Activated CD8-positive, alpha-beta memory T cell treated with anti-CD3 and anti-CD28 coated beads for 24 hours (primary cell): ENCODE measurements around the gene IL10RB.
A peak's percentile ranks its signal among the peaks of the same experiment; 100 is the strongest.

ENCODE experiments used
- DNase-seq: peaks from one replicate; pipeline ENCODE4 v3.0.0-alpha.2; 2020

IL10RB gene

DNA sequence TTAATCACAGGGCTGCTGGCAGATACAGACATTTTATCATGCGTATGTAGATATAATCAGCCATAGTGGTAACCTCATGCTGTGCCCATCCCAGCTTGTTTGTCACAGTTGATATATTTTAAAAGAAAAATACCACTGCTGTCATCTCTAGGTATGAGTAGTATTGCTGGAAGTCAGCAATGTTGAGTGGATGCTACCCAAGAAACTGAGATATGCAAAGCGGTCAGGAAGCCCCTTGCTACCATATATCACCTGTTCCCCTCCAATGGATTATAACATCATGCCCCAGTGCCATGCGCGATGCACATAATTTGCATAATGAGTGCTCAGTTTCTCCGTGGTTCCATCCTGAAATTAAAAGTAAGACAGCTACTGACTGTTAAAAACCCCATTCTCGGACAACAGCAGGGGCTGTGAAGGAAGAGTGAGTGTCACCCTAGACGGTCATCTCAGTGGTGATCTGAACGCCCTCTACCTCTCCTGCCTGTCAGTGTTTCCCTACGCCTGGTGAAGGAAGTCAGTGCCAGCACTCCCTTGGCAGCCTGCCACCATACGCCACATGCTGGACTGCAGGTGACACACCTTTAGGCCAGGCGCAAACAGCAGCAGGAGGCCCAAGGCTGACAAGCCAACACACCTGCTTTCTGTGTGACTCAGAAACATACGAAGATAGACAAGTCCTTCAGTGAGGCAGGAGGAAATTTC lies 2.7 kb downstream of the IL10RB start:
- DNase-seq = no peak

DNA sequence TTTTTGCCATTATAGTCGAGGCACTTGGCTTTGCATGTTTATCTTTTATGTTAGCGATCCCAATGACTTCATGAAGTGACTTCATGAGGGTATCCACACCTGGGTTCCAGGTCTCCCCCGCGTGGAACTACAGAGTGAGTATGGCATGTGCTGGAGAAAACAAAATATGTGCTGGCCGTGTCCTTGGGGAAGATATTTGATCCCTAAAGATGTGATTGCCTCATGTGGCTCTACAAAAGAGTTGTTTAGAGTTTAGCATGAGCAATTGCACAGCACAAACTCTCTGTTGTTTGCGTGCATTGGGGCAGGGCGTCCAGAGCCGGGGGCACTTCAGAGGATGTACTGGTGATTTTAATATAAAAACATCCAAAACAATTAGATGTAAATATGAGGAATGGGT lies 4.8 kb downstream of the IL10RB start:
- no peak for DNase-seq

DNA sequence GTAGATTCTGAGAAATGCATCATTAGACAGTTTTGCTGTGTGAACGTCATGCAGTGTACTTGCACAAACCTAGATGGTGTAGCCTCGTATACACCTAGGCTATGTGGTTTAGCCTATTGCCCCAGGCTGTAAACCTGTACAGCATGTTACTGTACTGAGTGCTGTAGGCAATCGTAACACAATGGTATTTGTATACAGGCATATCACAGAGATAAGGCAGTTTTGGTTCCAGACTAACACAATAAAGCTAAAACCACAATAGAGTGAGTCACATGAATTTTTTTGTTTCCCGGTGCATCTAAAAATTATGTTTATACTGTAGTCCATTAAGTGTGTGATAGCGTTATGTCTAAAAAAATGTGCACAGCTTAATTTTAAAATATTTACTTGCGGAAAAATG lies 6.9 kb downstream of the IL10RB start:
- no peak for DNase-seq

DNA sequence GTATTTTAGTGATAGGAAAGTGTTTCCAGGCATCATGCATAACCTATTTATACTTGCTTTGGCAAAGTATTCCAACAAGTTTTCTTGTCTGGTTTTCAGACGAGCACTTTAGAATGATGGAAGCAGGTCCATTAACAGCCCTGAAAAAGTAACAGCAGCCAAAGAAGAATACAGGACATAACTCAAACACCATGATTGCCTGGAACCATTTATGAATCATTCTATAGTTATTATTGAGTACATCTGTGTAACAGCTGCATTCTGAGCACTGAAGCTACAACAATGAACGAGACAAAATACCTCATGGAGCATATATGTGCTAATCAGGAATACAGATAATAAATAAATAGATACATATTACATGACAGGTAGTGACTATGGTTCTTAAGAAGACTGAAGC lies 12.6 kb downstream of the IL10RB start:
- DNase-seq = no peak

DNA sequence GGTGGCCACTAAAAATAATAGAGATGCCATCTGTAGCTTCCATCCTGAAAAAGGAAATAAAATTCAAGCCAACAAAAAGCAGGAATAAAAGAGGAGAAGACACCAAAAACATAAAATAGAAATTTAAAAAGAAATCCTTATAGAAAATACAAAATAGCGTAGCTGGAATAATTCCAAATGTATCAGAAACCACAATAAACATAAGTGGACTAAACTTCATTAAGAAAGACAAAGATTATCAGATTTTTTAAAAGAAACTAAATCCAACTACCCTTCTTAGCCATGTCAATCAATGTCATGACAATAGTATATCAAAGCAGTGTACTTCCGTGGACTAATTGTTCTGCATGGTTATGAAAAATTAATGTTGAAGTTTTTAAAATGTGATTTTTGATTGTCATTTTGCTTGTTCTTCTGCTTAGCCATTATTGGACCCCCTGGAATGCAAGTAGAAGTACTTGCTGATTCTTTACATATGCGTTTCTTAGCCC lies 13.2 kb downstream of the IL10RB start:
- DNase-seq = no peak

DNA sequence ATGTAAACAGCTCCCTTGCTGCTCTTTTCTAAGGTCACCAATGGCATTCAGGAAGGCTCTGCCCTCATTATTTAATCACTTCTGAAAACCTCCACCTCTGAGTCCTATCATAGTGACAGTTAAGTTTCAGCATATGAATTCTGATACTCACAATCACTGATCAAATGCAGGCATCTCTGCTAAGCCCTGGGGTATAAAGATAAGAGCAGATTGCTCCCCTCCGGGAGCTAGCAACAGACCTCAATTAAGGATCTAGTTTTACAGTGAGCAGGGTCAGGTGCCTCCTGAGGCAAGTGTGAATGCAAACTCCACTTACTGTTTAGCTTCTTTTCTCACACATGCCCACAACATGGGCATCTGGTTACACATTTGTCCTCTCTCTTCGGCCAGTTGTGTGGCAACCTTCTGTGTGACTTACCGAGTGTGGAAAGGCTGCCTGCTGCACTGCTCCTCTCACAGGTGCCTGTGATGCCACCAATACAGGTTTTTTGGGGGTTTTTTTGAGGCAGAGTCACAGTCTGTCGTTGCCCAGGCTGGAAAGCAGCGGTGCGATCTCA lies 15.0 kb downstream of the IL10RB start:
- DNase-seq = no peak

DNA sequence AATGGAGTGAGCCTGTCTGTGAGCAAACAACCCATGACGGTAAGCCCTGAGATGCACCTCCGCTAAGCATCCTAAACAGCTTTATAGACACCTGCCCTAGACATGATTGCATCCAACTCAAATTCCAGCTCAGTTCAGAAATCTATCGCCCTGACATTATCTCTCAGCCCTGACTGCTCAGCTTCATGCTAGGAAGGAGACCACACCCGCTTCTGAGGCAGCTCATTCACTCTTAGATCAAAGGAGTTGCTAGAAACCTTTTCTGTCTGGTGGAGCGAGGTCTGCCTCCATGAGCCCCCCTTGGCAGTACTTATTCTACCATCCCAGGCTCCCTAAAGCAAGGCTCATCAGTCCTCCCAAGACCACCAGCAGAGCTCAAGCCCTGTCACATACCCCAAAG lies 17.0 kb downstream of the IL10RB start:
- DNase-seq = no peak

DNA sequence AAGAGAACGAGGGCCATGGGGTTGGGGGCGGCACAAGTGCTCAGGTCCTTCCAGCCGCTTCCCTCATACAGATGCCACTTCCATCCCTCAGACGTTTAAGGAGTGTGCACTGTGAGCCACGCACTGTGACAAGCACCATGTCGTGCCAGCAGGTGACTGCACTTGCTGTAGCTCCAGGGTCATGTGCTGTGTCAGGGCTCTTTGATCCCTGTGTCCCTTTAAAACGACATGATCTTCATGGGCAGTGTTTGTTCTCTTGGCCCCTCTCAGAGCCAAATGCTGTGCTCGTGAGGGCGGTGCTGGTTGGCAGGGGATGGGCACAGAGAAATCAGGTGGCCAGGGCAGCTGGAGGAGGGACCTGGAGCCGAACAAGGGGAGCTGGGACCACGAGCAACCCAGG lies 19.9 kb downstream of the IL10RB start:
- DNase-seq = no peak

DNA sequence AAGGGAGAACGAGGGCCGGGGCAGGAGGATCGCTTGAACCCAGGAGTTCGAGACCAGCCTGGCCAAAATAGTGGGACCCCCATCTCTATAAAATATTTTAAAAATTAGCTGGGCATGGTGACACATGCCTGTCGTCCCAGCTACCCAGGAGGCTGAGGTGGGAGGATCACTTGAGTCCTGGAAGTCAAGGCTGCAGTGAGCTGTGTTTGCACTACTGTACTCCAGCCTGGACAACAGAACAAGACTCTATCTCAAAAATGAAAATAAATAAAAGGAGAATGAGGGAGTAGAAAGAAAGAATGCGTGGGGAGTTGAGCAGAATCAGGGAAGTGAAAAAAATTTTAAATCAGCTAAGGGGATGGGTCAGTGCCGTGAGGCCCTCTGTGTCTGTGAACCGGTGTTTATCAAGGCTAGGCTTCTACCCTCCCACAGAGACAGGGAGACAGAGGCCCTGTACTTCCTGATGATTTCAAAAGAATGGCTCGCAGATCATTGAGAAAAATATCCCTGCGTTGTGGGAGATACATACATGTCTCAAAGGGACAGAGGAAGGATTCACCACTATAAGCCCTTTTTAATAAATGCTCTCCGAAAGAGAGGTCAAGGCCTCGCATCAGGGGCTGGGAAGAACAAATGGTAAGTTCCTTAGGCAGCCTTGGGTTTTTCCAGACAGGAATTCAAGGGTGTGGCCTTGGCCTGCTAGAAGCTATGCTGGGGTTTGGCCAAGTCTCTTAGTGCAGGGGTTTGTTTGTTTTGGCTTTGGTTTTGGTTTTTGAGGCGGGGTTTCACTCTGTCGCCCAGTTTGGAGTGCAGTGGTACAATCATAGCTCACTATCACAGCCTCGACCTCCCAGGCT lies 20.7 kb downstream of the IL10RB start:
- no peak for DNase-seq

DNA sequence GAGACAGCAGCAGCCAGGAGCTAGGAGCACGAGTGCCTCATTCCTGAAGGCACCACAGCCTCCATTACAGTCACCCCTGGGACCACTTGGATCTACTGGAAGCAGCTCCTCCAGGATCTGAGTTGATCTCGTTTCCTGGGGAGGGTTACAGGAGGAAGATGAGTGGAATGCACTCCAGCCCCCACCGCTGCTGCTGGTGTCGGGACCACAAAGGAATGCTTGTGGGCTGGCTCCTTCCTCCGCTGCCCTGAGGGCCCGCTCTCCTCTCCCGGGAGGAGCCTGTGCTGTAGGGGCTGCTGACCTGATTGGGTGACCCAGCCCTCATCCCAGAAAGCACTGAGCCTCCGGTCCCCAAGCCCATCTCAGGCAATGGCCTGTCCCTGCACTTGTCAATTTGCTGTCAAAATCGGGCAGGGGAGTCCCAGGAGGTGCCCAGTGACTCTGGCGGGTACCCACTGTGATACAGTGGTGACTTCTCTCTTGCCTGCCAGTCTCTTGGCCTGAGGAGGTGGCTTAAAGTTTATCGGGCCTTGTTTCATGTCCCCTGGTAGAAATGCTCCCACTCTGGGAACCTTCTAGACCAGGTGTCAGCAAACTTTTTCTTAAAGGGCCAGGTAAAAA lies 23.1 kb downstream of the IL10RB start:
- no peak for DNase-seq

DNA sequence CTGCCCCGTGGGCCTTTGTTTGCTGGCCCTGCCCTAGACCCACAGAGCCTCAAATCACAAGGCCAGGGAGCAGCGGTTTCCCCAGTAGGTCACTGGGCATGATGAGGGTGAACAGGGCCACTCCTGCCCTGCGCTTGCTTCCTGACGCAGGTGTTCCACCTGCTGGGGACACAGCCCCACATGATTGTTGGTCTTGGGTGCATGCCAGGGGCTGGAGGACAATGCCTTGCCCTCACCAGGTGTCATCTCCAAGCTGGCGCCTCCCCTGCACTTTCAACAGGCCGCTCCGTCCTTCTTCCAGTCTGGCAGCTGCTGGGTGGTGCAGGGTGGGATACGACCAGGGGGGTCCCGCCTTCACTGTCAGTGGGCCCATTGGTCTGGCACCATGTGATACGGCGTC lies 24.3 kb downstream of the IL10RB start:
- no peak for DNase-seq

DNA sequence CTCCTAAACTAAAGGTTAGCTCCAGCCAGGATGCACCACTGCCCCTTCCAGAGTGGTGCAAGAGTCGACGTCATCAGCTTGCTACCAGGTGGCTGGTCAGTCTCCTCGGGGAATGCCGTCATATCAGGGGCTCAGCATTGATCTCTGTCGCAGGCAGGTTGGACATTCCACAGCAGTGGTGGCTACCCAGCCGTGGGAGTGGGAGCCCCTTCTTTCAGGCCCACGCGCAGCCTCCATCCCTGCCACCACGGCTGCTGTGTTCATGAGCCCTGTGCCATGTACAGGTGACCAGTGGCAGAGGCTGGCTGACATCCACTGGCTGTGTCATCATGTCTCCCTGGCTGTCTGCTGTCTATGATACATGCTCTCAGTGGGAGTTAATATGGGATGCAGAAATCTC lies 25.5 kb downstream of the IL10RB start:
- no peak for DNase-seq

DNA sequence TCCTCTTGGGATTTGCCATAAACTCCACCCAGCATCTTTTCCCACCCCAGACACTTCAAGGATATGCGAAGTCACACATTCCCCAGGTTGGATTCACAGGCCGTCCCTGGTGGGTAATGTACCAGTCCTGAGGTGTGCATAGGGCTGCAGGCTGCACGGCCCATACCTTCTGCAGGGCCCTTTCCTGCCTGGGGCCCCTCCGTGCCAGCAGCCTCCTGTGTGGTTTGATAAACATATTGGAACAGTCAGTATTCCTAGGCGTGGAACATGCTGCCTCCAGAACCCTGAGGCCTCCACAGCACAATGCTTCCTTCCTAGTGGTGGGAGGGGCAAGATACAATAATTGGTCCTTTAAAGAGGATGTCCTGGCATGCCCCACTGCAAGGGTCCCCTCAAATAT lies 26.6 kb downstream of the IL10RB start:
- no peak for DNase-seq

DNA sequence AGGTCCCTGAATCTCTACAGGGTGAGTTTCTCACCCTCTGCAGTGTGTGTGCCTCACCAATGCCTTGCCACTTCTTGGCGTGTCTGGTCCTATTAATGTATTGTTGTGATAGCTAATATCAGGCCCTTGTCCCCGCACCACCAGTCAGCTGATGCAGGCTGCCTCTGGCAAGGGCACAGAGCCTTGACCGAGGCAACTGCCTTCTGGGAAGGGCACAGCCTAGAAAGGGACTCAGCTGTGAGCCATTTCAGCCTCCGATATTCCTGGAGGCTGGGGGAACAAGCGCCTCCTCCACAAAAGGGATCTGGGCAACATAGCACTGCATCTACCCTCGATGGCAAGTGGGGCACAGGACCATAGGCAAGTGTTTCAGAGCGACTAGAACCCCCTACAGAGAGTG lies 27.0 kb downstream of the IL10RB start:
- DNase-seq = no peak

DNA sequence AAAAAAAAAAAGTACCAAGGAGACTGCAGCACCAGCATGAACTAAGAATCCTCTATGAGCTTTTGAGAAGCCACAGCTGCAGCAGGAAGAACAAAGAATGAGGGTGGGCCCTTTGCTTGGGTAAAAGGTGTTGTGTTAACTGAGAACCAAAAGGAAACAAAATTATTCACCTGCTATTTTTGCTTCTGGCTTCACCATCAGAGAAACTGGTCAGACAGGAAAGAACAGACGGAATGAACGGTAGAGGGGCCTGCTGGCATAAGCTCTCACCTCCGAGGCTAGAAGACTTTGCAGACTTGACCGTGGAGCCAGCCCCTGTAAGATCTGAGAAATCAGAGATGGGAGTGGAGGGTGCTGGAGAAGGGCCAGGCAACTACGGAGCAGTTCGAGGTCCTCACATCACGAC lies 27.6 kb downstream of the IL10RB start:
- DNase-seq = no peak

DNA sequence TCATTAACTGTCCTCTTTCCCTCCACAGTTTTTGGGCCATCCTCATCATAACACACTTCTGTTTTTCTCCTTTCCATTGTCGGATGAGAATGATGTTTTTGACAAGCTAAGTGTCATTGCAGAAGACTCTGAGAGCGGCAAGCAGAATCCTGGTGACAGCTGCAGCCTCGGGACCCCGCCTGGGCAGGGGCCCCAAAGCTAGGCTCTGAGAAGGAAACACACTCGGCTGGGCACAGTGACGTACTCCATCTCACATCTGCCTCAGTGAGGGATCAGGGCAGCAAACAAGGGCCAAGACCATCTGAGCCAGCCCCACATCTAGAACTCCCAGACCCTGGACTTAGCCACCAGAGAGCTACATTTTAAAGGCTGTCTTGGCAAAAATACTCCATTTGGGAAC lies 30.0 kb downstream of the IL10RB start:
- no peak for DNase-seq

DNA sequence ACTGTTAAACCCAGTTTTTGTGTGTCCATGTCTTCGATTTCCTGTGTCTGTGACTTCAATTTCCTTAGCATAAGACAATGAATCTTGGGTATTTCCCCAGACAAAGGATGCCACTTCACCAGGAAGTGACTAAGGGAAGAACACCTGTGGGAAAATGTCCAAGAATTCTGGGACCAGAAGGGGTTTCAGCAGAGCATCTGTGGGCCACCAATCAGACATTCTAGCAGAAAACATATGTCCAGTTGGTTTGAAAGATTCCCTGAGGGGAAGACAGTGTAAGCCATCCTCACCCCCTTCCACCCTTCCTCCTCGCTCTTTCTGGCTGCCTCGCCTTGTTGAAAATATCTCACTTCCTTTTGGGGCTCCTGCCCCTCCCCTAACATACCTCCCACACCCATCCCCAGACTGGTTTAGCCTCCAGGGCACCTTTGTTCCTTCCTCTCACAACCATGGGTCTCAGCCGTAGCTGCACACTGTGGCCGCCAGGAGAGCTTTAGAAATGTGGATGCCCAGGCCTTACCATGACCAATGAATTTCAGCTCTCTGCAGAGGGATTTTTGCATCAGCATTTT lies 33.1 kb downstream of the IL10RB start:
- DNase-seq = peak; percentile 71

DNA sequence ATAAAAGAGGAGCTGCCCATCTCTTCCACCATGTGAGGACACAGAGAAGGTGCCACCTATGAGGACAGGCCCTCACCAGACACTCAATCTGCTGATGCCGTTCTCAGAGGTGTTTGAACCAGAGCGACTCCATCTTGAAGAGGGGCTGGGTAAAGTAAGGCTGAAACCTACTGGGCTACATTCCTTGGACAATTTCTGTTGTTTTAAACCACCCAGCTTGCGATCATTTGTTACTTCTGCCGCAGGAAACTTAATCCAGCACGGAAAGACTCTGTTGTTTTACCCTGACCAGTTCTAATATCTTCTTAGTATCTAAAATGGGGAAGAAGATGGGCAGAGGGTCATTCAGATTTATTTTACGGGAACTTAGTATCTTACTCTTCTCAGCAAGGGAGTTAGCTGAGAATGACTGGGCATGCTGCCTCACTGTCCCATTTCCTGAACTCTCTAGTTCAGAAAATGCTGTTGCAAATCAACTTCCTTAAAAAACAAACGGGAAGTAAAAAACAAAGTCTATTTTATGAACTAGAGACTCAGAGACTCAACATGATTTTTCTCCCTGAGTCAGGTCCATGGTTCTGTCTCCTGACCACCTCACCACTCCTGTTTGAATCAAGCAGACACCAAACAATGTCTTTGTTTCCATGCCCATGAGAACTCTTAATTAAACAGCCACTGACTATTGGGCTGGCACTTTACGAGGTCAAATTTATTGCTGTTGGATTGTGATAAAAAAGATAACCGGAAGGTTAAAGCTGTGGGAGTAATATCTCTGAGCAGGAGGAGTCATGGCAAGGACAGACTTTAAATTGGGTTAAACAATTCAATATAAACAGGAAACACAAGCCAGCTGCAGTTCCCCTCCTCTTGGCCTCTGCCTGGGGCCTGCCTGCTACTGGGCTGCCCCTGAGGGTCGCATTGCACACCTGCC lies 34.8 kb downstream of the IL10RB start:
- no peak for DNase-seq

DNA sequence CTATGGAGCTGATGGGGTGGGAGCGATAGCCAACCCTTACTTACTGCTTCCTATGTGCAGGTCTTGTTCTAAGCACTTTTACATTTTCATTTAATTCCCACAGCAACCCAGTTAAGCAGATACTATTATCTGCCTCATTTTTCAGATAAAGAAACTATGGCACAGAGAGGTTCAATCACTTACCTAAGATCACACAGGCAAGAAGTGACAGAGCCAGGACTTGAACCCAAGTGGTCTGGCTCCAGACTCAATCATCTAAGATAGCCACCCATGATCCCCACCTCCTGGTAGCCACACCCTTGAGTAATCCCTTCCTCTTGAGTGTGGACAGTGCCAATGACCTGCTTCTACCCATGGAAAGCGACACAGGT lies 35.5 kb downstream of the IL10RB start:
- no peak for DNase-seq

DNA sequence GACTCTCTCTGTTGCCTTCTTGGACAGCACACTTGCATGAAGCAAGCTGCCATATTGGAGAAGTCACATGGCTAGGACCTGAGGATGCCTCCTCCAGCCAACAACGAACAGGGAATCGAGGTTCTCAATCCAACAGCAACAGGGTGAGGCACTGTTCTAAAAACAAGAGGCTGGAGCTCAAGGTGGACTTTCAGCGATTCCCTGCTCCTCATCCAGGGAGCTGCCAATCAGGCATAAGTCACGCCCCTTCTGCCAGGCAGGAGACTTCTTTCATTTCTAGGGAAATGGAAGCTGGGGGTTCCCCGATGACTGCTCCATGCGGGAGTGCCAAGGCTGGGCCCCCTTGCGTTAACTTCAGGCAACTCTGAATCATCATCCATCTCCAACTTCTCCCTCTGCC lies 35.9 kb downstream of the IL10RB start:
- DNase-seq = no peak

DNA sequence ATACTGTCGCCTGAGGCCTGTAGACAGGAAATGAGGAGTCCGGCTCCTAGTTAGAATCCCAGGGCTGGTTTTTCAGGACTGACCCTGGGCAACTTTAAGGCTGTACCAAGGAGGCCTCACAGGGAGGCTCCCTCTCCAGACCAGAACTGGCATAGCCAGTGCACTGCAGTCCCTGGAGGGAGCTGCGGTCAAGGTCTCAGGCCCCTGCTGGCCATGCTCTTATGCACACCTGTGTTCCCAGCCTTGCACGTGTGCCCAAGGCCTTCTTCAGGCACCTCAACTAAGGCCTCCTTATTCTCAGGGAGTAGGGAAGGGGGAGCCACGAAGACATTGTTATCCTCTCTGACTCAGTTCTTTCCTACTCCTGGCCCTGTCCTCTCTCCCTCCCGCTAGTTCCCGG lies 36.6 kb downstream of the IL10RB start:
- DNase-seq = no peak

DNA sequence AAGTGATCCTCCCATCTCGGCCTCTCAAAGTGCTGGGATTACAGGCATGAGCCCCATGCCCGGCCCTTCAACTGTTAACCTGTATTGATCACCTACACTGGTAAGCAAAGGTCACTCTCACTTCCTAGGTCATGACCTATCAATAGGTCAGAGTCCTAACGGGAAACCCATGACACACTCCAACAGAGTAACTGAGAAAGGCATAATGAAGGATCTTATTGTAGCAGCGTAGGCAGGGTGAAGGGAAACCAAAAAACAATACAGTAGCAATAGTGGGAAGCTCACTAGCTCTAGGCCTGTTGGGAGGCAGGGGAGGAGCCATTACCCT lies 39.1 kb downstream of the IL10RB start:
- DNase-seq = no peak
